Breast epithelium (tissue), 4 donors: ENCODE measurements around the gene RPS15. TPM values are rescaled to one million over a fixed set of nuclear protein-coding genes. Genes with fewer than 3 reads are reported as not detected.

Experiments used
- DNase-seq, 2 donors: peaks; one replicate each; pipeline ENCODE4 v3.0.0-alpha.2; 2019; ENCODE audit warnings: low spot score in 2 of 2
- H3K27ac ChIP-seq, 2 donors: fragments of 200-600 bp; sonication (generic) in 1 of 2; one replicate each; pipeline ENCODE4 v1.5.1; 2016 to 2019; ENCODE audit warnings: mild to moderate bottlenecking in 1 of 2
- H3K27me3 ChIP-seq, 2 donors: fragments of 200-600 bp; sonication (generic) in 1 of 2; one replicate each; pipeline versions ENCODE4 v1.5.1 to v1.6.0; 2017 to 2019; ENCODE audit warnings: control low read depth in 1 of 2, mild to moderate bottlenecking in 1 of 2
- H3K36me3 ChIP-seq: fragments of 200-600 bp; one replicate; pipeline ENCODE4 v1.5.1; 2019
- H3K4me1 ChIP-seq, 2 donors: fragments of 200-600 bp; sonication (generic); one replicate each; pipeline ENCODE4 v1.5.1; 2016 to 2019; ENCODE audit warnings: control low read depth in 1 of 2
- H3K4me3 ChIP-seq, 3 donors: fragments of 200-600 bp; sonication (generic); 1 replicate in 2 of 3; 2 replicates in 1 of 3; pipeline ENCODE4 v1.5.1; 2016 to 2019; ENCODE audit warnings: mild to moderate bottlenecking in 3 of 3, moderate library complexity in 2 of 3
- H3K9me3 ChIP-seq, 2 donors: fragments of 200-600 bp; sonication (generic) in 1 of 2; one replicate each; pipeline ENCODE4 v1.5.1; 2016 to 2019; ENCODE audit warnings: control low read depth in 1 of 2
- CTCF ChIP-seq, 3 donors: fragments of 450-650 bp; IDR thresholded peaks; one replicate each; pipeline ENCODE4 v1.5.1; 2016 to 2017; ENCODE audit warnings: antibody characterized with exemption in 3 of 3, mild to moderate bottlenecking in 3 of 3, moderate library complexity in 3 of 3
- POLR2A ChIP-seq: fragments of 450-650 bp; IDR thresholded peaks from one replicate; pipeline ENCODE4 v1.6.1; 2016; ENCODE audit warnings: antibody characterized with exemption, mild to moderate bottlenecking, moderate library complexity
- POLR2AphosphoS5 ChIP-seq, 3 donors: sonication (generic); formaldehyde crosslinking; IDR thresholded peaks; one replicate each; pipeline ENCODE4 v1.6.1; 2017; ENCODE audit warnings: antibody characterized with exemption in 3 of 3
- intact Hi-C: fragments of 100-400 bp; cut with DNase I; formaldehyde crosslinking; loops from one replicate; pipeline ENCODE4 v1.15.1; 2023; ENCODE audit warnings: low total_unique reads
- total RNA-seq, 3 donors: library from RNA; depleted of rRNA; stranded (reverse); fragments of >200 nt; gene quantifications; one replicate each; pipeline ENCODE4 v1.1.0, GENCODE V29; 2016

Gene RPS15
- total RNA-seq, 3 donors from 2014 or later = 2,978 to 3,238 (median 2,982) TPM

GRCh38 chr19:1441022-1441426 lies 2.8 kb downstream of the RPS15 start:
- Histone ChIP-seq H3K27ac (no peak overlapping the region), H3K36me3 (peaks cover 8% of the 10 kb centered on the region), H3K4me1 (peaks cover 11 to 17% of the 10 kb centered on the region in 2 donors), H3K9me3 (no peaks in the 10 kb centered on the region), H3K27me3 (peaks cover 6 to 8% of the 10 kb centered on the region in 2 donors), H3K4me3 (no peak overlapping the region)
- TF ChIP-seq CTCF (IDR thresholded peaks at IDR 0.05) (no peak), POLR2A (no peak), POLR2AphosphoS5 (IDR thresholded peaks at IDR 0.05) (no peak)
- DNase-seq = no peak
- intact Hi-C loops = loop anchor here (10.0 kb wide), 1 partner anchor 166 kb away; the partner anchor contains the start of gene FAM174C

GRCh38 chr19:1441677-1442438 lies 3.7 kb downstream of the RPS15 start:
- TF ChIP-seq POLR2A = no peak
- Histone ChIP-seq H3K27me3 (peaks cover 14 to 16% of the 10 kb centered on the region in 2 donors), H3K4me3 (no peak overlapping the region), H3K4me1 (peaks cover 11 to 22% of the 10 kb centered on the region in 2 donors), H3K9me3 (no peaks in the 10 kb centered on the region), H3K36me3 (peaks cover 8% of the 10 kb centered on the region), H3K27ac (no peak overlapping the region)
- intact Hi-C loops = loop anchor here (10.0 kb wide), 1 partner anchor 167 kb away; the partner anchor contains the start of gene FAM174C
- no peak for DNase-seq

GRCh38 chr19:1445185-1445931 lies 7.2 kb downstream of the RPS15 start:
- peaks cover 33 to 47% of the 10 kb centered on the region in 2 donors for H3K27me3 ChIP-seq
- H3K4me1 ChIP-seq = peaks cover 5 to 8% of the 10 kb centered on the region in 2 donors
- peak in 1 of 2 donors; percentile 64 for DNase-seq
- no peak overlapping the region for H3K27ac ChIP-seq
- TF ChIP-seq POLR2A (no peak), CTCF (IDR thresholded peaks at IDR 0.05) (peak; percentile 35 to 87 (median 48))
- H3K9me3 ChIP-seq = no peaks in the 10 kb centered on the region
- H3K4me3 ChIP-seq = peak overlapping the region; percentile 20 to 66 (median 46)
- peaks cover 8% of the 10 kb centered on the region for H3K36me3 ChIP-seq
- intact Hi-C loops = loop anchor here (10.0 kb wide), 1 partner anchor 171 kb away; the partner anchor contains the start of gene FAM174C

GRCh38 chr19:1445932-1446712 lies 7.9 kb downstream of the RPS15 start:
- Histone ChIP-seq H3K27me3 (peaks cover 37 to 55% of the 10 kb centered on the region in 2 donors), H3K4me1 (peaks cover 5 to 8% of the 10 kb centered on the region in 2 donors), H3K27ac (no peak overlapping the region), H3K4me3 (peak overlapping the region in 2 of 3 donors; percentile 46 to 66), H3K36me3 (peaks cover under 1% of the 10 kb centered on the region), H3K9me3 (no peaks in the 10 kb centered on the region)
- TF ChIP-seq POLR2A = no peak
- TF ChIP-seq CTCF (IDR thresholded peaks at IDR 0.05) = no peak
- no peak for TF ChIP-seq POLR2AphosphoS5 (IDR thresholded peaks at IDR 0.05)
- no peak for DNase-seq
- intact Hi-C loops = loop anchor here (10.0 kb wide), 1 partner anchor 171 kb away; the partner anchor contains the start of gene FAM174C
